HEK293T (cell line): ENCODE data around the gene ARHGAP22.

Experiments
- CTCF ChIA-PET: fragments of 350-600 bp; formaldehyde crosslinking; extraction: SDS; loops from one replicate; lab custom pipeline; 2021; ENCODE audit warnings: antibody characterized with exemption, inconsistent platforms; lab: Yijun Ruan, JAX
- POLR2A ChIA-PET: fragments of 350-600 bp; formaldehyde crosslinking; extraction: SDS; loops from one replicate; lab custom pipeline; 2020; ENCODE audit warnings: antibody characterized with exemption, inconsistent platforms; lab: Yijun Ruan, JAX
- DNase-seq: peaks from one replicate; pipeline ENCODE4 v3.0.0; 2012; ENCODE audit warnings: mixed read lengths; ENCODE audit errors: extremely low spot score
- ARNT ChIP-seq: fragments of 450-650 bp; IDR thresholded peaks from 2 replicates; pipeline ENCODE4 v1.6.1; 2017; ENCODE audit warnings: mild to moderate bottlenecking
- BHLHE40 ChIP-seq: fragments of 450-650 bp; IDR thresholded peaks from 2 replicates; pipeline ENCODE4 v1.6.1; 2016; ENCODE audit warnings: mild to moderate bottlenecking, moderate library complexity, borderline replicate concordance
- CTBP1 ChIP-seq: fragments of 450-650 bp; IDR thresholded peaks from 2 replicates; pipeline ENCODE4 v1.6.1; 2016; ENCODE audit warnings: borderline replicate concordance
- ELF4 ChIP-seq: fragments of 450-650 bp; IDR thresholded peaks from 2 replicates; pipeline ENCODE4 v1.6.1; 2017; ENCODE audit warnings: antibody characterized with exemption
- FOXA1 ChIP-seq: fragments of 450-650 bp; IDR thresholded peaks from 2 replicates; pipeline ENCODE4 v1.6.1; 2016; ENCODE audit warnings: mild to moderate bottlenecking
- FOXK2 ChIP-seq: fragments of 450-650 bp; IDR thresholded peaks from 2 replicates; pipeline ENCODE4 v1.6.1; 2016; ENCODE audit warnings: mild to moderate bottlenecking
- FOXM1 ChIP-seq: fragments of 450-650 bp; IDR thresholded peaks from 2 replicates; pipeline ENCODE4 v1.6.1; 2017; ENCODE audit warnings: mild to moderate bottlenecking, borderline replicate concordance
- HDGF ChIP-seq: fragments of 450-650 bp; IDR thresholded peaks from 2 replicates; pipeline ENCODE4 v1.6.1; 2017; ENCODE audit warnings: antibody characterized with exemption, borderline replicate concordance
- L3MBTL2 ChIP-seq: fragments of 450-650 bp; conservative IDR thresholded peaks from 2 replicates; pipeline ENCODE4 v1.6.1; 2016; ENCODE audit warnings: mild to moderate bottlenecking
- LEF1 ChIP-seq: fragments of 450-650 bp; IDR thresholded peaks from 2 replicates; pipeline ENCODE4 v1.6.1; 2017; ENCODE audit warnings: mild to moderate bottlenecking, borderline replicate concordance
- NFRKB ChIP-seq: fragments of 450-650 bp; IDR thresholded peaks from 2 replicates; pipeline ENCODE4 v1.6.1; 2016; ENCODE audit warnings: mild to moderate bottlenecking, moderate library complexity
- SP1 ChIP-seq: fragments of 450-650 bp; IDR thresholded peaks from 2 replicates; pipeline ENCODE4 v1.6.1; 2017
- SUZ12 ChIP-seq: fragments of 450-650 bp; IDR thresholded peaks from 2 replicates; pipeline ENCODE4 v1.6.1; 2016; ENCODE audit warnings: mild to moderate bottlenecking
- TARDBP ChIP-seq: fragments of 450-650 bp; IDR thresholded peaks from 2 replicates; pipeline ENCODE4 v1.6.1; 2016
- ZNF384 ChIP-seq: fragments of 450-650 bp; IDR thresholded peaks from 2 replicates; pipeline ENCODE4 v1.6.1; 2016
- TF ChIP-seq, protein P1 (sequence below): fragments of 450-650 bp; IDR thresholded peaks from 2 replicates; pipeline ENCODE4 v1.6.1; 2016

The ARHGAP22 gene

DNA sequence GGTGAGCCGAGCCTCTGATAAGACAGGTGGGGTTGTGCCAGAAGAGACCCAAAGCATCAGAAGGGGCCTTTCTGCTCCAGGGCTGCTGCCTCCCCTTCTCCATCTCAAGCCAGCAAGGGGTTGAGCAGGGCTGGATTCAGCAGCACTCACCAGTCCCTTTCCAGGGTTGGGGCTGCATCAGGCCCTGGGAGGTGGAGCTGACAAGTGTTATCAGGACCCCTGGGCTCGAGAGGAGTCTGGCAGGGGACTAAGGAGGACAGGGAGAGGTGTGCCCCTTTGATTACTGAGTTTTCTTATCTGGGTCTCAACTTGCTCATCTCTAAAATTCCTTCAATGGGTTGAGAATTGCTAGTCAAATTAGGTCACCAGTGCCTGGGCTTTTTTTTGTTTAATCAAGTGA, 17.8 kb downstream of the ARHGAP22 start:
- POLR2A ChIA-PET = no interaction called here
- CTCF ChIA-PET = interaction anchor here (0.5 kb wide), 1 partner anchor 9 kb away, joined by 3 read pairs; no protein-coding TSS in a partner anchor
- no peak for DNase-seq
- TF ChIP-seq ARNT (no peak), BHLHE40 (no peak), SUZ12 (no peak), FOXA1 (no peak), HDGF (no peak), ZNF384 (no peak), L3MBTL2 (no peak), FOXK2 (no peak), TARDBP (no peak)
- TF ChIP-seq, protein P1, sequence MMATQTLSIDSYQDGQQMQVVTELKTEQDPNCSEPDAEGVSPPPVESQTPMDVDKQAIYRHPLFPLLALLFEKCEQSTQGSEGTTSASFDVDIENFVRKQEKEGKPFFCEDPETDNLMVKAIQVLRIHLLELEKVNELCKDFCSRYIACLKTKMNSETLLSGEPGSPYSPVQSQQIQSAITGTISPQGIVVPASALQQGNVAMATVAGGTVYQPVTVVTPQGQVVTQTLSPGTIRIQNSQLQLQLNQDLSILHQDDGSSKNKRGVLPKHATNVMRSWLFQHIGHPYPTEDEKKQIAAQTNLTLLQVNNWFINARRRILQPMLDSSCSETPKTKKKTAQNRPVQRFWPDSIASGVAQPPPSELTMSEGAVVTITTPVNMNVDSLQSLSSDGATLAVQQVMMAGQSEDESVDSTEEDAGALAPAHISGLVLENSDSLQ = no peak

DNA sequence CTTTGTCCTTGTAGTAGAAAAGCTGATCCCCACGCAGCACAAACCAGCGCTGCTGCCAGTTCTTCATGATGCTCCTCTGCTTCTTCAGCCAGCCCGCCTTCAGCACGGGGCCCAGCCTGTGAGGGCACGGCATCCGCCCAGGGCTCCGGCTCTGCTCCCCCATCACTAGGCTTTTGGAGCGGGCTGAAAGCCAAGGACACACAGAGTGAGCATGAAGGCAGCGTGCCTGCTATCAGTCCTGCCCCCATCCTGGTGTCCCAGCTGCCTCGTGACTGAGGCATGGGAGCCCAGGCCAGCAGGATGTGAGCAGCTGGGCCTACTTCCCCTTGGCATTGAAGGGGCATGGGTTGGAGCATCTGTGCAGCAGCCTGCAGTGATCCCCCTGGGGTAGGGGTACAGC, 21.9 kb downstream of the ARHGAP22 start:
- TF ChIP-seq FOXA1 = no peak
- ChIA-PET CTCF (no interaction called here), POLR2A (no interaction called here)
- DNase-seq = no peak

DNA sequence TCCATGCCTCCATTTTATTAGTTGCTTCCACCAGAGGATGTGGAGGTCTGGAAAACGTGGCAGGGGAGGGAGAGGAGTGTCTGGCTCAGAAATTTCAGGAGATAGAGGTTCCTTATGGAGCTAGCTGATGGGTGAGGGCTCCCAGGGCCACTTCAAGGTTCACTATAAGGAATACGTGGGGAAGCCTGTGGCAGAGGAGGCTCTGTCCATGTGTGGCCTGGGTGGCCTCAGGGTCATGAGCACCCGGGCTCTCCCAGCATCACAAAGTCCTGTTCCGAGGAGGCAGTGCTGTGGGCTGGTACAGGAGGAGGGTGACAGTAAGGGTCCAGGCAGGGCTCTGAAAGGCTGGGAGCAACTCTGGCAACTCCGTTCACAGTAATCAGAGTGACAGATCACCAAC, 24.6 kb downstream of the ARHGAP22 start:
- no peak for TF ChIP-seq SP1
- no peak for TF ChIP-seq NFRKB
- no peak for TF ChIP-seq HDGF
- TF ChIP-seq, protein P1 = no peak
- TF ChIP-seq FOXM1 = no peak
- TF ChIP-seq CTBP1 = no peak
- TF ChIP-seq ARNT = no peak
- ChIA-PET CTCF (no interaction called here), POLR2A (no interaction called here)
- DNase-seq = no peak

DNA sequence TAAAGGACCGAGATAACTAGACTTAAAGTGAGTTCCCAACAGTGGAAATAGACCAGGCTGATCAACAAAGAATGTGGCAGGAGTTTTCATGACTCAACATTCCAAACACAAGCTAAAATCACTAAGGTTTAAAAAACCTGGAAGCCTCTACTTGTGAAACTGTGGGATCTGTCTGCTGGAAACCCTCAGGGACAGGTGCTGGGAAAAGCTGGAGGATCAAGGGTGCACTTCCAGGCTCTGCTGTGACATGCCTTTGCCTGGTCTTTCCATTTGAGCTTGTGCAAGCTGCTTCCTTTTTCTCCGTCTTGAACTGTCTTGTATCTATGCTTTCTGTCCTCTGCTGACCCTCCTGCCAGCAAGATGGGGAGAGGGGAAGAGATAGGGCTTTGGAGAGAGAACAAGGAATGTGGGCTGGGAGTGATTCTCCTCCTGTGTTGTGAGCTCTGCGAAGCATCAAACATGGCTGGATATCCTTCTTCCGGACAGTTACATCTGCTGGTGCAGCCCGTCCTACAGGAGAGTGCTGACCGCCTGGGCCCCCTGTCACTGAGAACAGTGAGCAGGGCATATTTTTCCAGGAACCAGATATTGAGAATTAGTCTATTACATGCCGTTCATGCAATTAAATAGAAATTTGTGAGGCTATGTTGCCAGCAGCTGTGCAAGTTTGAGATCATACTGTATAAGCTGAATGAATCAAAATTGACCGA, 25.5 kb downstream of the ARHGAP22 start:
- no peak for DNase-seq
- CTCF ChIA-PET = interaction anchor here (0.7 kb wide), 1 partner anchor 79 kb away, joined by 3 read pairs; no protein-coding TSS in a partner anchor
- TF ChIP-seq TARDBP (no peak), CTBP1 (no peak), HDGF (no peak), LEF1 (no peak), FOXA1 (no peak), FOXM1 (no peak), SUZ12 (no peak), ZNF384 (no peak)
- TF ChIP-seq, protein P1 = no peak
- POLR2A ChIA-PET = no interaction called here

DNA sequence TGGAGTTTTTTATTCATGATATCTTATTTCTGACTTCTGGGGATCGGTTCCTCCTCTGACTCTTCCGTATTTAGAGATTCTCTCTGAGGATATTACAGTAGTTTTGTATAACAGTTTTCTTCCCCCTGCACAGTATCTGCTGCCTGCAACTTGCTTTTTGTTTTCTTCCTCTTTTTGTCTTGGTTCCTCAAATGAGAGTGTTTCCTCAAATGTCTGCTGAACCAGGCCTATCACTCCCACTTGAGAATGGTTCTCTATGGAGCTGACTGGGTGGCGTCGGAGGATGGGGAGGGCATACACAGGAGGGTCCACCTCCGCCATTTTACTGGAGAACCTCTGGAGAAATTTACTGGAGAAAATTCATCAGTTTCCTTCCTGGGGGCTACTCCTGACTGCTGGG, 27.7 kb downstream of the ARHGAP22 start:
- TF ChIP-seq, protein P1 = no peak
- TF ChIP-seq HDGF = no peak
- TF ChIP-seq FOXA1 = no peak
- no peak for TF ChIP-seq ELF4
- no peak for TF ChIP-seq L3MBTL2
- TF ChIP-seq SUZ12 = no peak
- no peak for TF ChIP-seq LEF1
- TF ChIP-seq ARNT = no peak
- TF ChIP-seq TARDBP = no peak
- no peak for TF ChIP-seq ZNF384
- no peak for TF ChIP-seq SP1
- no peak for TF ChIP-seq NFRKB
- TF ChIP-seq FOXK2 = no peak
- no peak for TF ChIP-seq CTBP1
- TF ChIP-seq FOXM1 = no peak
- no peak for TF ChIP-seq BHLHE40
- no peak for DNase-seq
- ChIA-PET POLR2A (no interaction called here), CTCF (no interaction called here)

DNA sequence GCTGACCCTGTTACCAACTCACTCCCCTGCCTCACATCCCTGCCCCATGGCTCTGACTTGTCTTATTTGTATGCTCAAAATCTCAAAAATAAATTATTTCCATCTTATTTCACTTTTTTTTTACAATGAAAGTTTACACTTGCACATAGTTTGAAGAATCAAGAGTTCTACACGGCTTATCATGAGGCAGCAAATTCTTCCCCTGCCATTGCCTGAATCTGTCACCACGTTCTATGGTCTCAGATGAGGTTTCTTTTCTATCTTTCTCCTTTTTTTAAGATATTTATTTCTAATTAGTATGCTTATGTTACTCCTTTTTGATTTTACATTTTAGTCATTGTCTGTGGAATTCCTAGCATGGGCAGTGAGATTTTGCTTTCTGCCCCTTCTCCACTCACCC, 28.4 kb downstream of the ARHGAP22 start:
- no peak for DNase-seq
- TF ChIP-seq SUZ12 = no peak
- TF ChIP-seq FOXK2 = no peak
- TF ChIP-seq TARDBP = no peak
- TF ChIP-seq FOXM1 = no peak
- no peak for TF ChIP-seq ARNT
- POLR2A ChIA-PET = no interaction called here
- CTCF ChIA-PET = no interaction called here
